Fibroblast of pulmonary artery (primary cell): ENCODE results near the gene ANKRD33.

Experiments
- DNase-seq: peaks from one replicate; pipeline ENCODE4 v3.0.0-alpha.2; 2010; ENCODE audit warnings: low read depth
- H3K4me3 ChIP-seq: replicated peaks from 2 replicates; pipeline ENCODE4 v1.5.1; 2011; ENCODE audit warnings: low read depth, mild to moderate bottlenecking, control low read depth, low read length, moderate library complexity
- CTCF ChIP-seq: IDR thresholded peaks from 2 replicates; pipeline ENCODE4 v1.5.1; 2011; ENCODE audit warnings: mild to moderate bottlenecking, control low read depth, low read length, inconsistent platforms; ENCODE audit errors: missing control alignments

Gene ANKRD33

GRCh38 chr12:51925346-51926063, 37.6 kb downstream of the ANKRD33 start:
- no peak for TF ChIP-seq CTCF
- DNase-seq, result no peak
- H3K4me3 ChIP-seq, result no peak overlapping the region

GRCh38 chr12:51926064-51926632, 38.2 kb downstream of the ANKRD33 start:
- peak; percentile 86 for DNase-seq
- H3K4me3 ChIP-seq, result no peak overlapping the region
- TF ChIP-seq CTCF, result no peak

GRCh38 chr12:51926718-51927117, 38.8 kb downstream of the ANKRD33 start:
- H3K4me3 ChIP-seq, result no peak overlapping the region
- TF ChIP-seq CTCF, result peak; percentile 50
- peak; percentile 71 for DNase-seq

DNA sequence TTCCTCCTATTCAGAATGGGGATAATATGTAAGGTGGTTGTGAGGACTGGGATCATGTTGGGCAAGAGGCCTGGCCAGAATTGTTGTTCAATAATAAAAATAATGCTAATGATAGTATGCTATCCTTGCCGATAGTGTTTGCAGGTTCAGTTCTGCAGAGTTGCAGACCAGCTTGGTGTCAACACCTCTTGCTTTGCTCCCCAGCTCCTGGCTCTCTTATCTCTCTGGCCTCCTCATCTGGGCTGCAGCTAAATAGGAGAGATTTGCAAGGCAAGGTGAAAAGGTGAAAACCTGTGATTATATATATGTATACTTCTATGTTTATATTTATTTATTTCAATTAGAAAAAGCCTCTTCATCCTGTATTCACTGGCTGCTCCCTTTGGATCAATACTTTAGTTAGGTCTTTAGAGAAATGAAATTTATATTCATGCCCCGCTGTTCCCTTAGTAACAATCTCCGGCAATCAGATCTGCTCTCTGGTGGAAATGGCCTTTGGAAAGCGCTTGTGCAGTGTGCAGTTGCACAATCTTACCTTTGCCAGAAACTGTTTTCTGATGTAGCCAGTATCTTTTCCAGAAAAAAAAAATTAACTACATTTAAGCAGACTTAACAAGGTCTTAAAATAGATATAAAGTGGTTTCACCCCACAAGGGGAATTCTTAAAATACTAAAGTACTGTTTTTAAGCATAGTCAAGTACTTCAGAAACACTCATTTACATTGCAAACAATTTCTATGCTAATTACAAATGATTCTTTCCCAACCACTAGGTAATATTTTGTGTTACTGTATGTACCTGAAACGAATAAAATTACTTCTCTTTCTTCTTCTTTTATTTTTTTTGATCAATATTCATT, 44.5 kb downstream of the ANKRD33 start:
- H3K4me3 ChIP-seq, result no peak overlapping the region
- DNase-seq, result no peak
- no peak for TF ChIP-seq CTCF

DNA sequence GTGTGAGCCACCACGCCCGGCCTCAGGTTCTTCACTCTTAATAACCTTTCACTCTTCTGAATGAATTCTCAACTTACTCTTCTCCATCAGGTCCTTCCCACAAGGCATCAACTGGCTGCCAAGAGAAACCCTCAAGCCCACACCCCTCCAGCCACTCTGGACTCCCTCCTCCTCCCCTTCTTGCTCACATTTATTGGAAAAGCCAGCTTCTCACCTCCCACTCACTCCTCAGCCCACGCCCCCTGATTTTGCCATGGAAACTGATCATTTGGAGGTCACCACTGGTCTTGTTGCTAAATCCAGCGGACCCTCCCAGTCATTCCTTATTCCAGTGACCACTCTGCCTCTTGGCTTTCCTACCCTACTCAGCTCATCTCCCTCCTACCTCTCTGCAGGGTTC, 46.2 kb downstream of the ANKRD33 start:
- H3K4me3 ChIP-seq, result no peak overlapping the region
- no peak for DNase-seq
- TF ChIP-seq CTCF, result no peak

GRCh38 chr12:51937926-51938325, 50.0 kb downstream of the ANKRD33 start:
- DNase-seq, result no peak
- no peak overlapping the region for H3K4me3 ChIP-seq
- TF ChIP-seq CTCF, result no peak
